Pulmonary artery endothelial cell (primary cell): ENCODE data around the gene ASIC2. TPM values are rescaled to one million over a fixed set of nuclear protein-coding genes. Genes with fewer than 3 reads are reported as not detected.

Experiments
- DNase-seq: peaks from one replicate; pipeline ENCODE4 v3.0.0-alpha.2; 2011; ENCODE audit warnings: low read depth, low spot score
- total RNA-seq: library from RNA; depleted of rRNA; stranded (reverse); fragments of >200 nt; gene quantifications from 2 replicates; pipeline ENCODE4 v1.2.3, GENCODE V29; 2014

ASIC2 gene
- total RNA-seq, 1 donor from 2014 or later: under 0.01 TPM

GRCh38 chr17:33245183-33245582 is 47.9 kb downstream of the ASIC2 start:
- no peak for DNase-seq

DNA sequence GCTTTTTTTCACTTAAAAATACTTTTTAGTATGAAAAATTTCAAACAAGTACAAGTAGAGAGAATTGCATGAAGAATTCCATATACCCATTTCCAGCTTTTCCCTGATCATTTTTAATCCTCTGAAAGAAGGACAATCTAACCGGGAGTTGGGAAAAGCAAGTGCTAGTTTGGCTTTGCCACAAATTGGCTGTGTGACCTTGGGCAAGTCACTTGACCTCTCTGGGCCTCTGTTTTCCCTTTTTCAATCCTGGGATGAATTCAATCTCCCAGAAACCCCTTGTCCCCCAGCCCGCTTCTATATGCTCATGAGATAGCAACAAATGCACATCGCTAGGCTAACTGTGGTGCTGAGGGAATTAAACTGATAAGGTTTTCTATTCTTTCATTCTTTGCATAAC is 49.4 kb downstream of the ASIC2 start:
- DNase-seq: no peak

DNA sequence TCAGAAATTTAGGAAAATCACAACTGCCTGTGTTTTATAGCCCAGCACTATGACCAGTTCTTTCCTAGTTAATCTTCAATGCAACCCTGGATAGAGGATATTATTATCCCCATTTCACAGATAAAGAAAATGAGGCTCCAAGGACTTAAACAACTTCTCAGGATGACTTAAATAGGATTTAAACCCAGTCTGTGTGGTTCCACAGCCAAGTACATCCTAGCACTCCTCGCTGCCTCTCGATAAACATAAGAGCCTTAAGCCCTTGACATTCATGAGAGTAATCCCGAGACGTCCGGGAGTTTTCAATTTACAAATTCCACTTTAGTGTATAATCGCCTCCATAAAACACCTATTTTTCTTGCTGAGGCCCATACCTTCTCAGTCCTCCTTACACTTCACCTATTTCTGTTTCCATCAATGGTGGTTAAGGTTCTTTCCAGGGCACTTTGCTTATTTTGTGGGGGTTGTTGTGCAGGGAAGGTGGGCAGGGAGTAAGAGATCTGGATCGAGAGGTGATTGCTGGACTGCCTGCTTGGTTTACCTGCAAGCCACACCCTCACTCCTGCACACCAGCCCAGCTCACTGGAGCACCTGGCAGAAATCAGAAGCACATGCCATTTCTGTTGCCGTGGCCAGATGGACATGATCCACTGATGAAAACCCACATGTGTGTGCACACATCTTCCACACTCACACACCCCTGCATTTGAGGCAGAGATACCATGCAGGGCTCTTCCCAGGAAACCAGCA is 50.5 kb downstream of the ASIC2 start:
- DNase-seq: no peak

DNA sequence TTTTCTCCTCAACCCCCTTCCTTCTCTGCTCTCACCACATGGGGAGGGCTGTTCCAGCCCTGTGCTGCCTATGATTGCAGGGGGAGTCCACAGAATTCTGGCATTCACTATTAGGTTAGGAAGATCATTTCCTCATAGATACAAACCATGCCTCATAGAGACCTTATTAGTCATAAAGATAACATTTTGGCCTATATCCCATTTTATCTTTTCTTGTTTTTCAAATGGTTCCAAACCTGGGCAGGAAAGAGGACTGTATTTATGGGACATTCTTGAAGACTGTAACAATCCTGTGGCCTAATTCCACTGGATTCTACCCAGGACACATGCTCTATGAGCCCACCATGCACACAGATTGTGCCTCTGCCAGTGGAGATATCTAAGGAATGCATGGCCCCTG is 51.7 kb downstream of the ASIC2 start:
- no peak for DNase-seq

DNA sequence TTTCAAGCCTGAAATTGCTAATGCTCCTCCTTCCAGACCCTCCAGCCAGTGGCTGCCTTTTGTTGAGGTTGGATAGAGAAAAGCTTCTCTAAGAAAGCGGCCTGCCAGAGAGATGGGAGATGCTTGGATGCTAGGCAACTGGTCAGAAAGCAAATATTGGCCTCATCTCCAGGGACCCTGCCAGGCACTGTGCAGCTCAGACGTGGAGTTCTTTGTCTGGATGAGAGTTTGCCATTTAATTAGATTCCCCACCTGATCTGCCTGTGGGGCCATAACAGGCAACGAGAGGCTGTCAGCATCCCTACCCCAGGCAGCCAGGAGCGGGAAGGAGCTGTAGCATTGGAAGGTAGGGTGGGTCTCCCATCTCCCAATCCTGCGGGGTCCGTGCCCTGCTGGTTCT is 52.7 kb downstream of the ASIC2 start:
- no peak for DNase-seq

DNA sequence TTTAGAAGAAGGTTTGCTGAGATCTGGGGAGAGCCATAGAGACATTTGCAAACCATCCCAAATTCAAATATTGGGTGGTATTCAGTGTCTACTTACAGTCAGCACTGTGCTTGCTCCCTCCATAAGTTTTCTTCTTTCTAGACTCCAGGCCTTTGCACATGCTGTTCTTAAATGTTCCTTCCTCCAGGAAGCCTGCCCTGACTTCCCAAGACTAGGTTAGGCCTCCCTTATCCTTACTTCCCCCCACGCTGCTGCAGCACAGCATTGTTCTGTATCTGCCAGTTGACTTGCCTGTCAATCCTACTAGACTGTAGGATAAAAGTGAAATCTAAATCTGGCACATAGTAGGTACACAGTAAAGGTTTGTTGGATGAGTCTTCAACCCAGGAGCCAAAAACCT is 53.4 kb downstream of the ASIC2 start:
- no peak for DNase-seq

DNA sequence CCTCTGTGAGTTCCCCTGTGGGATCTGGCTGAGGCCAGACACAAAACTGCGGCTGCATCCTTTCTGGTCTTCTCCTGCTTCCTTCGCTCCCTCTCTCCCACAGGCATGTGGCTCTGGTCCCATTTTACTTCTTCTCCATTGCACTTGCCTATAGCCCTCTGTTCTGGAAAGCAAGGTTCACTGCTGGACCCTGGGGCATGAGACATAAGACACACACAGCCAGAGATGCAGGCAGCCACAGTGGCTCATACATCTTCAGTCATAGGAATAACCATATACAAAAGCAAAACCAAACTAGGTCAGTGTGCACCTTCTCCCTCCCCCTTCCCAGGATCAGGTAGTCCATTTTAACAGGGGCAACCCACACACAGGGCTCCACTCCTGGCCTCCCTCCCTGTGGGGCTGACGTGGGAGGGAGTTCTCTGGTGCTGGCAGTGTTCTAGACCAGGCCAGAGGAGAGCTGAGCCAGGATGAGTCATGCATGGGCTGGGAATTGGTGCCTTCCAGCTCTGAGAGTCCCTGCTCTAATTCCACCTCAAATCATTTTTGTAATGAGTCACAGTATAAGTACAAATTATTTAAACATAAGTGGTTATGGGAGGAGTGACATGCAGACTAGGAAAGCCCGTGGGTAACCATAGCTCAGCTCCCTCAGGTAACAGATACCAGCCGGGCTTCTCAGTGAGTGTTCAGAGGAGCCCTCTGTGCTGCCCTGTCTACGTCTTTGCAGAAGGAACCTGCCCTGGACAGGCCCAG is 58.0 kb downstream of the ASIC2 start:
- no peak for DNase-seq

GRCh38 chr17:33234233-33234632 is 58.9 kb downstream of the ASIC2 start:
- no peak for DNase-seq

DNA sequence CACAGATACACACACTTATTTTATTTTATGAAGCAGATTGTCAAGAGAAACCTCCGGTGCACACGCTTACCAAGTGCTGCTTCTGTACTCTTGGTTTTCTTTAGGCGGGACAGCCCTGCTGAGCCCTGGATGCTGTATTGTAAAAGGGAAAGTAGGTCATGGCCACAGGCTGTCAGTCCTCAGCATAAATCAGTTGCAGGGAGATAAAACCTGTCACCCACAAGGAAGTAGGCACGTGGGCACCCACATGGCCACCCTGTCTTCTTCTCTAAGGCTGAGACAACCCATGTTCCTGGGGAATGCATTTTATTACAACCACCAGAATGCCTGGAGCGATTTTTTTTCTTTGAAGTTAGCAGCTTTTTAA is 59.3 kb downstream of the ASIC2 start:
- DNase-seq: no peak

- no peak for DNase-seq
Measured at GRCh38 chr17:33229499-33229898, 63.6 kb downstream of the ASIC2 start.

- DNase-seq: no peak
Measured at GRCh38 chr17:33229028-33229427, 64.1 kb downstream of the ASIC2 start.

- no peak for DNase-seq
Measured at GRCh38 chr17:33228548-33228947, 64.5 kb downstream of the ASIC2 start.

GRCh38 chr17:33227911-33228310 is 65.2 kb downstream of the ASIC2 start:
- DNase-seq: no peak

GRCh38 chr17:33225994-33226393 is 67.1 kb downstream of the ASIC2 start:
- no peak for DNase-seq

DNA sequence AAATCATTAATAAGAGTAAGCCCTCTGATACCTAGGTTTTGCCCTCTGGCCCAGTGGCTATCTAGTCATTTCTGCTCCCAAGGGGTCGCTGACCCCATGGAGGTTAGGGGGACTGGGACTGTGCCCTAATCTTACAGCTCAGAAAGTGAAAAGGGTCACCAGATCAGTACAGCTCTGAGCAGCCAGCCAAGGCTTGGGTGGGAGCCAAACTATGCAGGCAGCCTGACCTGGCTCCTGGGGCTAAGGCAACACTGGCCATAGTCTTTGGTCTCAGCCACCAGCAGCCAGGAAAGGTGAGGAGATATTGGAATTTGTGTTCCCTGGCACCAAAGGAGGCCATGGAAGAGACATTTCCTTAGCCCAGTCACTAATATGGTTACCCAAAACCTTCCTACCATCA is 67.6 kb downstream of the ASIC2 start:
- DNase-seq: no peak

DNA sequence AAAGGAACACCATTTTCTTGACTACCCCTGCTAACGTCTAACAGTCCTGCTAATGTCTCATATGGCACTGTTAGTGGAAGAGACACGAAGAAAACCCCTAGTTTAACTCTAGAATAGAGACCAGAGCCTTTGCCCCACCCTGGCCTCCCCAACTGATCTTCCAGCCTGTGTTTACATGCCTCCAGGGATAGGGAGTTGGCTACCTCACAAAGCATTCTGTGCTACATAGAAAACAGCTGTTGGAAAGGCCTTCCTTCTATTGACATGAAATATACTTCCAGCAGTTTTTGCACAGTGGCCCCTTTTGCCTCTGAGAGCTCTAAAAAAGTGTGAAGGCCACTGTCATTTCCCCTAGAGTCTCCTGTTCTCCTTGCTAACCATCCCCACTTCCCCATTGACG is 73.1 kb downstream of the ASIC2 start:
- no peak for DNase-seq

DNA sequence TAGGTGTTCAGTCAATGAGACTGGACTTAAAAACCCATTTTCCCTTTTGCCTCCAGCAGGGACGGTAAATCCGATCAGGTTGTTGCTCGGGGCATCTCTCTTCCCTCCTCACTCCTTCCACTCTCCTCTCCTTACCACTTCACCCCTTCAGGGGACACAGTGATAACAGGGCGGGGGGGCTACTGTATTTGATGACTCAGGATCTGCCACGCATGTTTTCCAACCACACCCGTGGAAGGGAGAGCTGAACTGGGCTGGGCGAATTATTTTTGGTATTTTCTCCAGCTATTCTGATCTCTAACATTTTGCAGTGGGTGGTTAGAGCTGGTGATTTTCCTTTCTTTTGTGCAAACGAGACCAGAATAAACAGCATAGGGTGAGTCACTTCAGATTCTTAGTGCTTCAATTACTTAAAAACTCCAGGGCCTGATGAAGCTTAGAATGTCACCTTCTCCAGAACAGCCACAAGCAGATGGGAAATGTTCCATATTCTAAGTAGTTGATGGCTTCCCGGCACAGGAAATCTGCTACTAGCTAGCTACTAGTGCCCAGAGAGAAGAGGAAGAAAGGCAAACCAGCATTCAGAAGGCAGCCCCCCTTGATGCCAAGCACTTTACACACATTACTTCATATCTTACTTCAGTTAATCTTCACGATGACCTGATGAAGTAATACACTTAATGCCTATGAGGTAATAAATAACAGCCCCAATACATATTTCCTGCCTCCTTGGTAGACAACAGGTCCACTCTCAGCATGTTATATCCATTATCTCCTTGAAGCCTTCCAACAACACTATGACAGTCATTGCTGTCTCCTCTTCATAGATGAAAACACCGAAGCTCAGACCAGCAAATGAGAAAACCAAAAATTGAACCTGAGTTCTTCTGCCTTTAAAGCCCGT is 74.1 kb downstream of the ASIC2 start:
- no peak for DNase-seq

DNA sequence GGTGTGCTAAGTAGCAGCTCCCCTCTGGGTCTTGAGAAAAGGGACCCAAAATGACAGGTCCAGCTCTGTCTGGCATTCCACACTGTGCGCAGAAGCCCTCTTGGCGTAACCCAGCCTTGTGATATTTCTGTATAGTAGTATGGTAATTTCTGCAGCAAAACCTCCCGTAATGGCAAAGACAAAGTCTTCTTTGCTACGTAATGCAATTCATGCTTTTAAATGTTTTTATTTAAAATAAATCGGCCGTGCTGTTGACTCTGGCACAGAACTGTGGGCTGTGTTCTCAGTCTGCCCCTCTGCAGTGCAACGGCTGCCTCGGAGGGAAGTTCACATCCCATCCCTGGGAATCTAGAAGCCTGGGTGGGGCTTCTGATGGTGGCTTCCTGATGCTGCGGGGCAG is 75.2 kb downstream of the ASIC2 start:
- no peak for DNase-seq

GRCh38 chr17:33214996-33215395 is 78.1 kb downstream of the ASIC2 start:
- DNase-seq: no peak

DNA sequence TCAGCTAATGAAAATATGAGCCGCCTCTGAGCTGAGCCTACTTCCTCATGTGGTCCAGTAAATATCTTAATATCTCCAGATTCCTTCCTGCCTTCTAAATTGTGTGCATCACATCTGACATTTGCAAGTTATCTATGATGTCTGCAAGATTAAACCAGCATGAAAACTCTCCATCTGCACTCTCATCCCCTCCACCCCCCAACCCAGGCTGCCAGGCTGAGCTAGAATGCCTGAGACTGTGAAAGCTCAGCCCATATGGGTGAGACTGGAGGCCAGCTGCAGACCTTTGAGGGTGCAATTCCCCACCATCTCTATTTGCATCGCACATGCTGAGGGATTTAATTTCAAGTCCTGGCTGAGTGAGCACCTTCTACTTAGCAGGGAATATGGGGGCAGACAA is 82.8 kb downstream of the ASIC2 start:
- DNase-seq: no peak

DNA sequence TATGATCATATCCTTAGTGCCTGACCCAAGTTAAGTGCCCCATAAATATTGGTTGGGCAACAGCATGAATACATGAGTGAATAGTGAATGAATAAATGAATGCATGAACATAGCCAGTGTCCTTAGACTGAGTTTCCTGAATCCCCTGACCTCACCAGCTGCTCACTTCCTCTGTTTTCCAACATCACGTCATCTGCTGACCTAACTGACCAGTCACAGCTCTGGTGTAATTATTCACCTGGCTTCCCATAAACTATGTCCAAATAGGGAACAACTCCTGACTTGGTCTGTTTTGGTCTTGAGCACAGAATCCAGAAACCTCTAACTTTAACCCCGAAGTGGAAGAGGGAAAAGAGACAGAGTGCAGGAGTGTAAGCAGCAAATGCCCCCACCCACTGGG is 83.4 kb downstream of the ASIC2 start:
- DNase-seq: no peak

DNA sequence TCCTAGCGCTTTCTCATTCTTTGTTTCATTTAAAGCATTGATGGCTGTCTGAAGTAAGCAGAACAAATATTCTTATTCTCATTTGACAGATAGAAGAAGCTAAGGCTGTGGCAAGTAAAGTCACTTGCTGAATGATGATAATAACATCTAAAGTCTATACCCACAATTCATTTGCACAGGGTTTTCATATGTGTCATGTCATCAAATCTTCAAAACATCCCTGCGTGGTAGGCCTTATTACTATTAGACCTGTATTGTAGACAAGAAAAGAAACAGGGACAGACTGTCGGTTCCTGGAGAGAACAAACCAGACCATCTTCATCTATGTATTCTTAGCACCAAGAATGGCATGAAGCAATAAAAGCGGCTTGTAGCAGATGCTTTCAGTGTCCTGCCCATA is 85.9 kb downstream of the ASIC2 start:
- no peak for DNase-seq
